Stomach (tissue), 4 donors: ENCODE measurements around the gene S100P.

Experiments used
- EP300 ChIP-seq: sonication (generic); formaldehyde crosslinking; IDR thresholded peaks from one replicate; pipeline ENCODE4 v1.6.1; 2017; ENCODE audit warnings: antibody characterized with exemption
- POLR2AphosphoS5 ChIP-seq, 3 donors: sonication (generic); formaldehyde crosslinking; IDR thresholded peaks; one replicate each; pipeline ENCODE4 v1.6.1; 2016; ENCODE audit warnings: antibody characterized with exemption in 3 of 3
- TF ChIP-seq, protein P1 (sequence below), 7 experiments: fragments of 450-650 bp in 4 of 7; fragments of 200-600 bp in 3 of 7; sonication (generic) in 3 of 7; IDR thresholded peaks; one replicate each; pipeline ENCODE4 v1.5.1; 2016 to 2019; ENCODE audit warnings: antibody characterized with exemption in 7 of 7, control low read depth in 2 of 7, mild to moderate bottlenecking in 1 of 7

DNA sequence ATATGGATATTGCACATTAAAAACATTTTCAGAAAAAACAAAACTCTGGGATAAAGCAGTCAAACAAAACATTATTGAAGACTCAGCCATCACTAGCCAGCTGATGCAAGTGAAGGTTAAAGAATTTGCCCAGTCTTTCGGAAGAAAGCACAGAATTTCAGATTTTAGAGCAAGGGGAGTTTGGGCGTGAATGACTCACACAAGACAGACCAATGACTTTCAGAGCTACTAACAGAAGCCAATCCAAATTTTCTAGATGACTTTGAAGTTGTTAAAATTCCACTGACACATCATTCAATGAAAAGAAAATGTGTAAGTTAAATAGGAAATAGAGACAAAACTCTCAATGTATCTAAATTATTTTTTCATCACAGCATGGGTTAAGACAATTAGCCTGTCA lies 12.0 kb downstream of the S100P start:
- TF ChIP-seq, protein P1, sequence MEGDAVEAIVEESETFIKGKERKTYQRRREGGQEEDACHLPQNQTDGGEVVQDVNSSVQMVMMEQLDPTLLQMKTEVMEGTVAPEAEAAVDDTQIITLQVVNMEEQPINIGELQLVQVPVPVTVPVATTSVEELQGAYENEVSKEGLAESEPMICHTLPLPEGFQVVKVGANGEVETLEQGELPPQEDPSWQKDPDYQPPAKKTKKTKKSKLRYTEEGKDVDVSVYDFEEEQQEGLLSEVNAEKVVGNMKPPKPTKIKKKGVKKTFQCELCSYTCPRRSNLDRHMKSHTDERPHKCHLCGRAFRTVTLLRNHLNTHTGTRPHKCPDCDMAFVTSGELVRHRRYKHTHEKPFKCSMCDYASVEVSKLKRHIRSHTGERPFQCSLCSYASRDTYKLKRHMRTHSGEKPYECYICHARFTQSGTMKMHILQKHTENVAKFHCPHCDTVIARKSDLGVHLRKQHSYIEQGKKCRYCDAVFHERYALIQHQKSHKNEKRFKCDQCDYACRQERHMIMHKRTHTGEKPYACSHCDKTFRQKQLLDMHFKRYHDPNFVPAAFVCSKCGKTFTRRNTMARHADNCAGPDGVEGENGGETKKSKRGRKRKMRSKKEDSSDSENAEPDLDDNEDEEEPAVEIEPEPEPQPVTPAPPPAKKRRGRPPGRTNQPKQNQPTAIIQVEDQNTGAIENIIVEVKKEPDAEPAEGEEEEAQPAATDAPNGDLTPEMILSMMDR (IDR thresholded peaks at IDR 0.05): no peak
- TF ChIP-seq POLR2AphosphoS5 (IDR thresholded peaks at IDR 0.05) (no peak), EP300 (no peak)
